ENCODE results near the gene CEP128.

DNA sequence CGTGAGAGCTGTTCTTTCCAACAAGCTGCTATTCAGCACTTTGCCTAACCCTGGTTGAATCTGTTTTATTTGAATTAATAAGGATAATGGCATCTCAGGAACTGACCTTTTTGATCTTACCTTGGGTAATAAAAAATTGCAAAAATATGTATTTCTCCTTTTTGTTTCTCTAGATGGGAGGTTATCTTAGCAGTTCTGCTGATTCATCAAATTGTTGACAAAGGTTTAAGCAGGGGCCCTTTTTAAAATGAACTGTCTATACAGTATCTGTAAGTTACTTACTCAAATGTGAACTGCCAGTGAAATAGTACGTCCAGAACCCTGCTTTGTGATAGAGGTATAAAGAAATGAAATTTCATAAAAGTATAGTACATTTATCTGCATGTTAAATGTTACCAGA, 14.6 kb upstream of the CEP128 start:
- TF ChIP-seq POLR2A (IDR thresholded peaks at IDR 0.05; ENCODE audit: low read length), result no peak
- TF ChIP-seq GATA1 (IDR thresholded peaks at IDR 0.05; ENCODE audit: low read depth, low read length), result no peak

Measured in erythroblast (primary cell).